ENCODE data around the gene GPC3. TPM values are rescaled to one million over a fixed set of nuclear protein-coding genes. Genes with fewer than 3 reads are reported as not detected.

Gene GPC3
- polyA plus RNA-seq, 1 of the 3 experiments (the other 2 are of a cell fraction), result 1.4 TPM

DNA sequence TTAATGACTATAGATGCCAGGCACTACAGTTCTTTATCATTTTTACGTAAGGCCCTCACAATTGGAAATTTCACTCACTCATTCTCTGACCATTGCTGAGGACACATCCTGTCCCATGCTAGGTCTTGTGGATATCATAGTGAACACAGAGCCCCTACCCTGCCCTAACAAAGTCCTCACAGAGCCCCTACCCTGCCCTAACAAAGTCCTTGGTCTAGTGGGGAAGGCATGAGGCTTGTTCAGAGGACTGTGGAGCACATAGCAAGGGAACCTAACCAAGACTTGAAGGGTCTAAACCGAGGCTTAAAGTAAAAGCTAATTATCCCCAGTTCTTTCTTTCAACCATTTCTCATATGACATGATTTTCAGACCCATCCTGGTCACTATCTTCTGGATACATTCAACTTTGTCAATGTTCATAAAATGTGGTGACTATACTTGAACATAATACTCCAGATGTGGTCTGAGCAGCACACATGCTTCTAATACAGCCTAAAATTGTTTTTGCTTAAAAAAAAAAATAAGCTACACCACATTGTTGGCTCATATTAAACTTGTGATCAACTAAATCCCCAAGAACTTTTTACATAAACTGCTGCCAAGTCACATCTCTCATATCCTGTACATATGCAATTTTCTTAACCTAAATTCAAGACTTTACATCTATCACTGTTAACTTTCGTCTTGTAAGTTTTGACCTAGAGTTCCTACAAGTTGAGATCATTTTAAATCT is 77.0 kb downstream of the GPC3 start:
- Histone ChIP-seq H2AFZ (ENCODE audit: low read depth) (no peak overlapping the region), H3K9ac (no peak overlapping the region), H3K36me3 (replicated peaks in 1 of 2; ENCODE audit: control insufficient read depth in 1 of 2, insufficient read depth in 2 of 2, low read length in 1 of 2) (no peaks in the 10 kb centered on the region), H4K20me1 (ENCODE audit: insufficient read depth) (no peaks in the 10 kb centered on the region), H3K9me2 (no peaks in the 10 kb centered on the region), H3K79me2 (ENCODE audit: insufficient read depth) (no peaks in the 10 kb centered on the region), H3K4me1 (ENCODE audit: control insufficient read depth in 1 of 2, insufficient read depth in 2 of 2, low read depth in 1 of 2, low read length in 1 of 2) (no peaks in the 10 kb centered on the region), H3F3A (replicated peaks; ENCODE audit: insufficient read depth) (no peaks in the 10 kb centered on the region), H3K4me3 (ENCODE audit: low read depth in 2 of 2, low read length in 1 of 2) (no peak overlapping the region), H3K4me2 (no peak overlapping the region), H3K27ac (ENCODE audit: low read depth in 2 of 2, low read length in 1 of 2) (no peak overlapping the region), H3K9me3 (no peaks in the 10 kb centered on the region), H3K27me3 (ENCODE audit: insufficient read depth) (peaks cover 6% of the 10 kb centered on the region; the same call in 1 of the 2 replicates)
- no peak for DNase-seq
- ChIA-PET POLR2A (no interaction called here), CTCF (interaction anchor here (1.4 kb wide), 1 partner anchor 10 kb away, joined by 5 read pairs; no protein-coding TSS in a partner anchor)
- 24% methylated on average over 3 of the region's 3 CpGs for WGBS (ENCODE audit: low lambda C conversion rate)
- TF ChIP-seq NRF1 (IDR thresholded peaks at IDR 0.05; ENCODE audit: low read depth, low read length) (no peak), TCF12 (IDR thresholded peaks at IDR 0.05) (no peak), MEF2A (IDR thresholded peaks at IDR 0.05; ENCODE audit: borderline replicate concordance, low read depth) (no peak), NFIC (IDR thresholded peaks at IDR 0.05; ENCODE audit: borderline replicate concordance) (no peak), FOSL2 (IDR thresholded peaks at IDR 0.05; ENCODE audit: borderline replicate concordance, low read depth) (no peak), CHD2 (IDR thresholded peaks at IDR 0.05; ENCODE audit: low read length, partially characterized antibody) (no peak)
- TF ChIP-seq, protein P1, sequence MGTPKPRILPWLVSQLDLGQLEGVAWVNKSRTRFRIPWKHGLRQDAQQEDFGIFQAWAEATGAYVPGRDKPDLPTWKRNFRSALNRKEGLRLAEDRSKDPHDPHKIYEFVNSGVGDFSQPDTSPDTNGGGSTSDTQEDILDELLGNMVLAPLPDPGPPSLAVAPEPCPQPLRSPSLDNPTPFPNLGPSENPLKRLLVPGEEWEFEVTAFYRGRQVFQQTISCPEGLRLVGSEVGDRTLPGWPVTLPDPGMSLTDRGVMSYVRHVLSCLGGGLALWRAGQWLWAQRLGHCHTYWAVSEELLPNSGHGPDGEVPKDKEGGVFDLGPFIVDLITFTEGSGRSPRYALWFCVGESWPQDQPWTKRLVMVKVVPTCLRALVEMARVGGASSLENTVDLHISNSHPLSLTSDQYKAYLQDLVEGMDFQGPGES (IDR thresholded peaks at IDR 0.05; ENCODE audit: low read depth, low read length), result no peak

DNA sequence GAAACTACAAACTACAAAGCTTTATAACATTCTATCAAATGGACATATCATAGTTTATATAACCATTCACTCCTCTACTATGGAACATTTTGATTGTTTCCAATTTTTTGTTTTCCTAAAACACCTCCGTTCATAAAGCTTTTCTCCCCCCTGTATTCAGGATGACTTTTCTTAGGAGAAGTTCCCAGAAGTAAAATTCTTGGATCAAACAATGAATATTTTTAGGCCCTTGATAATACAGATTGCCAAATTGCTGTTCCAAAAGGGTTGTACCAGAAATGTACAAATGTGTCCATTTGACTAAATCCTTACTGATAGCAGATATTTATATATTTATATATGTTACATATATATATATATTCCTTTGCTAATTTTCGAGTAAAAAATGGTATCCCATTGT is 77.8 kb downstream of the GPC3 start:
- Histone ChIP-seq H3K9me3 (no peaks in the 10 kb centered on the region), H2AFZ (ENCODE audit: low read depth) (no peak overlapping the region), H3K36me3 (replicated peaks in 1 of 2; ENCODE audit: control insufficient read depth in 1 of 2, insufficient read depth in 2 of 2, low read length in 1 of 2) (no peaks in the 10 kb centered on the region), H3K9me2 (no peaks in the 10 kb centered on the region), H3F3A (replicated peaks; ENCODE audit: insufficient read depth) (no peaks in the 10 kb centered on the region), H3K9ac (no peak overlapping the region), H3K4me1 (ENCODE audit: control insufficient read depth in 1 of 2, insufficient read depth in 2 of 2, low read depth in 1 of 2, low read length in 1 of 2) (no peaks in the 10 kb centered on the region), H3K4me2 (no peak overlapping the region), H3K27me3 (ENCODE audit: insufficient read depth) (peaks cover 6% of the 10 kb centered on the region; the same call in 1 of the 2 replicates), H3K4me3 (ENCODE audit: low read depth in 2 of 2, low read length in 1 of 2) (no peak overlapping the region), H3K27ac (ENCODE audit: low read depth in 2 of 2, low read length in 1 of 2) (no peak overlapping the region), H3K79me2 (ENCODE audit: insufficient read depth) (no peaks in the 10 kb centered on the region), H4K20me1 (ENCODE audit: insufficient read depth) (no peaks in the 10 kb centered on the region)
- ChIA-PET CTCF (no interaction called here), POLR2A (no interaction called here)
- DNase-seq, result no peak
- 23% methylated on average over 2 of the region's 2 CpGs for WGBS (ENCODE audit: low lambda C conversion rate)
- TF ChIP-seq GABPA (IDR thresholded peaks at IDR 0.05; ENCODE audit: low read depth), result no peak
- TF ChIP-seq, protein P2, sequence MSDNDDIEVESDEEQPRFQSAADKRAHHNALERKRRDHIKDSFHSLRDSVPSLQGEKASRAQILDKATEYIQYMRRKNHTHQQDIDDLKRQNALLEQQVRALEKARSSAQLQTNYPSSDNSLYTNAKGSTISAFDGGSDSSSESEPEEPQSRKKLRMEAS (IDR thresholded peaks at IDR 0.05; ENCODE audit: low read depth), result no peak
- no peak for TF ChIP-seq EP300 (IDR thresholded peaks at IDR 0.05; ENCODE audit: borderline replicate concordance in 1 of 2, low read depth in 1 of 2, low read length in 1 of 2)
- TF ChIP-seq NFIC (IDR thresholded peaks at IDR 0.05; ENCODE audit: borderline replicate concordance), result no peak
- no peak for TF ChIP-seq JUND (IDR thresholded peaks at IDR 0.05)
- TF ChIP-seq, protein P3, sequence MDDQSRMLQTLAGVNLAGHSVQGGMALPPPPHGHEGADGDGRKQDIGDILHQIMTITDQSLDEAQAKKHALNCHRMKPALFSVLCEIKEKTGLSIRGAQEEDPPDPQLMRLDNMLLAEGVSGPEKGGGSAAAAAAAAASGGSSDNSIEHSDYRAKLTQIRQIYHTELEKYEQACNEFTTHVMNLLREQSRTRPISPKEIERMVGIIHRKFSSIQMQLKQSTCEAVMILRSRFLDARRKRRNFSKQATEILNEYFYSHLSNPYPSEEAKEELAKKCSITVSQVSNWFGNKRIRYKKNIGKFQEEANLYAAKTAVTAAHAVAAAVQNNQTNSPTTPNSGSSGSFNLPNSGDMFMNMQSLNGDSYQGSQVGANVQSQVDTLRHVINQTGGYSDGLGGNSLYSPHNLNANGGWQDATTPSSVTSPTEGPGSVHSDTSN (IDR thresholded peaks at IDR 0.05), result no peak
- TF ChIP-seq RXRA (IDR thresholded peaks at IDR 0.05; ENCODE audit: borderline replicate concordance, low read depth), result no peak
- no peak for TF ChIP-seq SIN3A (IDR thresholded peaks at IDR 0.05; ENCODE audit: borderline replicate concordance, low read depth, low read length)
- TF ChIP-seq, protein P4, sequence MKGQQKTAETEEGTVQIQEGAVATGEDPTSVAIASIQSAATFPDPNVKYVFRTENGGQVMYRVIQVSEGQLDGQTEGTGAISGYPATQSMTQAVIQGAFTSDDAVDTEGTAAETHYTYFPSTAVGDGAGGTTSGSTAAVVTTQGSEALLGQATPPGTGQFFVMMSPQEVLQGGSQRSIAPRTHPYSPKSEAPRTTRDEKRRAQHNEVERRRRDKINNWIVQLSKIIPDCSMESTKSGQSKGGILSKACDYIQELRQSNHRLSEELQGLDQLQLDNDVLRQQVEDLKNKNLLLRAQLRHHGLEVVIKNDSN (IDR thresholded peaks at IDR 0.05; ENCODE audit: borderline replicate concordance, low read depth), result no peak
- no peak for TF ChIP-seq POLR2AphosphoS5 (IDR thresholded peaks at IDR 0.05; ENCODE audit: low read depth, low read length)
- no peak for TF ChIP-seq SMC3 (IDR thresholded peaks at IDR 0.05; ENCODE audit: low read depth, low read length)
- TF ChIP-seq, protein P5, sequence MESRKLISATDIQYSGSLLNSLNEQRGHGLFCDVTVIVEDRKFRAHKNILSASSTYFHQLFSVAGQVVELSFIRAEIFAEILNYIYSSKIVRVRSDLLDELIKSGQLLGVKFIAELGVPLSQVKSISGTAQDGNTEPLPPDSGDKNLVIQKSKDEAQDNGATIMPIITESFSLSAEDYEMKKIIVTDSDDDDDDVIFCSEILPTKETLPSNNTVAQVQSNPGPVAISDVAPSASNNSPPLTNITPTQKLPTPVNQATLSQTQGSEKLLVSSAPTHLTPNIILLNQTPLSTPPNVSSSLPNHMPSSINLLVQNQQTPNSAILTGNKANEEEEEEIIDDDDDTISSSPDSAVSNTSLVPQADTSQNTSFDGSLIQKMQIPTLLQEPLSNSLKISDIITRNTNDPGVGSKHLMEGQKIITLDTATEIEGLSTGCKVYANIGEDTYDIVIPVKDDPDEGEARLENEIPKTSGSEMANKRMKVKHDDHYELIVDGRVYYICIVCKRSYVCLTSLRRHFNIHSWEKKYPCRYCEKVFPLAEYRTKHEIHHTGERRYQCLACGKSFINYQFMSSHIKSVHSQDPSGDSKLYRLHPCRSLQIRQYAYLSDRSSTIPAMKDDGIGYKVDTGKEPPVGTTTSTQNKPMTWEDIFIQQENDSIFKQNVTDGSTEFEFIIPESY (IDR thresholded peaks at IDR 0.05; ENCODE audit: borderline replicate concordance, low read depth), result no peak
- no peak for TF ChIP-seq GATA2 (CRISPR knock-in tag; IDR thresholded peaks at IDR 0.05)
- TF ChIP-seq EZH2phosphoT487 (IDR thresholded peaks at IDR 0.05; ENCODE audit: borderline replicate concordance, low read depth), result no peak
- no peak for TF ChIP-seq TEAD4 (IDR thresholded peaks at IDR 0.05; ENCODE audit: borderline replicate concordance, insufficient read depth)
- no peak for TF ChIP-seq FOSL2 (IDR thresholded peaks at IDR 0.05; ENCODE audit: borderline replicate concordance, low read depth)

All from SK-N-SH (cell line).